NOMO-1 treated with DMSO at 0.1 percent for 48 hours (cell line): Measurements from ENCODE around the gene IL12B.
"Not testable (repeated sequence)": the region's sequence is repeated elsewhere in the genome, so short reads cannot be mapped to it uniquely, and the experiment has no call there.

ENCODE experiments used
- DNase-seq: peaks from one replicate; lab custom pipeline; 2025; ENCODE audit not compliant: unreplicated experiment; lab: John Stamatoyannopoulos, UW

Gene IL12B

DNA sequence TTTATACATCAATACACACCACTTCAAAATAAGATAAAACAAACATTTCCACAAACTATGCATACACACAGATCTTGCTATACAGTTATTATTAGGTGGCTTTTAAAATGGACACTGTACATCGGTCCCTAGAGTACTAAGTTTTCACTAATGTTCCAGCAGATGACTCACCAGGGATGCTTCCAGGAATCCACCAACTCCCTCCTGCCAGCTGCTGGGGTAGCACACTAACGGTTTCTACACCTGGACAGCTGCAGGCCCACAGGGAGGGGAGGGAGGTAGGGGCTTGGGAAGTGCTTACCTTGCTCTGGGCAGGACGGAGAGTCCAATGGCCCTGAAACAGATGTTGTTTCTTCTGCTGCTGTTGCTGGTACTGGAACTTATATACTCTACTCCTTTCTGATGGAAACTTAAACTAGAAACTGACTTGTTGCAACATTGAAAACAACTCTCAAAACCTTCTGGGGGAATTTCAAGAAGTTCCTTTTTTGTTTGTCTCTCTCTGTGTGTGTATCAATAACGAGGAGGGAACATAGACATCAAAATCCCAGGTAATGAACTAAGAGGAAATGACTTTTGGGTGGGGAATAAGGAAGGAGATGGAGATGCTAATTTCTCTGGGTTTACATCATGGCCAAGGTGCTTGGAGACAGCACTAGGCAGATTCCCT is at the start of gene IL12B:
Gene IL12B, minus strand, starts transcription at position 357 of the 670 bp plus-strand sequence. CDS start 3,705 bp downstream, outside the sequence.
- DNase-seq = peak; percentile 24

DNA sequence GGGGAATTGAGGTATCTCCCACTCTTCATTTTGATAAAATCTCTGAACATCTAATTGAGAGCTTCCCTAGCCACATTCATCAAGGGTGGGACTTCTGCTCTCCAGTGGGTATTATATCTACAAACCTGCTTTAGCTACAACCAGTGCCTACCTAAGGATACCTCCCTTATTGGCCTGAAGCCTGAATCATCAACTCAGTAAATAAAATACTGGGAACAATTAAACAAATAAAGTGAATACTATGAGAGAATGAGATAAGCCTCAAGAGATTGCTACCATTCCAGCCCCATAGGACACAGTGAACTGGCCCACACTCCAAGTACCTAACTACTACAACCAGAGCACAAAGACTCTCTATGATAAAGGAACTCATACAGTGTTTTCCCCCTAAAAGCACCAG is 47.4 kb upstream of the IL12B start:
- DNase-seq = no peak

DNA sequence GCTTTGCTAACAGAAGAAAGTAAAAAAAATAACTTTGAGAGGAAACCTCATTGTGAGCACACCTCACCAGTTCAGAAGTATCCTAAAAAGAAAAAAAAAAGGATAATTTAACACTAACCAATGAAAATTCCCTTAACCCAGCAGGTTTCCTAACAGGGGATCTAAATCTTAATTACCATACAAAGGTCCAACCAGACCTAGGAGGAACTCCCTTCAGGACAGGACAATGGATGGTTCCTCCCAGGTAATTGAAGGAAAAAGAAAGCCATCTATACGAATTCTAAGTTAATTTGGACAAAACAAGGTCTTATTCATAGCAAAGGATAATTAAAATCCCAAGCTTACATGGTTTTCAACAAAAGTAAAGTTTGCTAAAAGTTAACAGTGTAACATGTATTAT is 37.6 kb upstream of the IL12B start:
- not testable (repeated sequence) for DNase-seq

DNA sequence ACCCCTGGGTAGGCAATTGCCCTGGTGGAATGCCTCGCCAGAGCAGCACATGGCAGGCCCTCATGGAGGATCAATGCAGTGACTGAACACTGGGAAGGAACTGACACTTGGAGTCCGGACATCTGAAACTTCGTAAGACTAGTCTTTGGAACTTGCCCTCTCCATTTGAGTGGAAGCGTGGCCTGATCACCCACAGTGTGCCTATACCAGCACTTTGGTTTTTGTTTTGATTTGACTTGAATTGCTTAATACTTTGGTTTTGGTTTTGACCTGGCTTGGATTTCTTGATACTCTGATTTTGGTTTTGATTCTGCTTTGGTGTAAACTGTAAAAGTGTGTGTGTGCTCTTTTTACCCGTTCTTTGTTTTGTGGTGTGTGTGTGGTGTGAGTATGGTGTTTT is 36.5 kb upstream of the IL12B start:
- not testable (repeated sequence) for DNase-seq

DNA sequence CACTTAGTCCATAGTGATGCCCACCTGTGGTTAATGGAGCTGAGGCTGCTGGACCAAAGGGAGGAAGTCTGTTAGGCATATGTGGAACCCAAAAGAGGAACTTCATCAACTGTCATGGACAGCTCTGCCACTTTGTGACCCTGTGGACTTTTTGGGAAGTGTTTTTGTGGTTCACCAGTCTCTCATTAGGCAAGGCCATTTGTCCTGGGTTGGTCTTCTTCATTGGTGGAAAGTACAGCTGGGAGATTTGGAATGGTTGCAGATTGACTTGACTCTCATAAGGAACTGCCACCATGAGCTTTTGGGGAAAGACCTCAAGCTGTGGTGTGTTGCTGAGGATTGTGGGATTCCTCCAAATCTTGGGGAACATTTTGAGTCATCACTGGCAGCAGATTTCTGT is 31.9 kb upstream of the IL12B start:
- peak; percentile 96 for DNase-seq

DNA sequence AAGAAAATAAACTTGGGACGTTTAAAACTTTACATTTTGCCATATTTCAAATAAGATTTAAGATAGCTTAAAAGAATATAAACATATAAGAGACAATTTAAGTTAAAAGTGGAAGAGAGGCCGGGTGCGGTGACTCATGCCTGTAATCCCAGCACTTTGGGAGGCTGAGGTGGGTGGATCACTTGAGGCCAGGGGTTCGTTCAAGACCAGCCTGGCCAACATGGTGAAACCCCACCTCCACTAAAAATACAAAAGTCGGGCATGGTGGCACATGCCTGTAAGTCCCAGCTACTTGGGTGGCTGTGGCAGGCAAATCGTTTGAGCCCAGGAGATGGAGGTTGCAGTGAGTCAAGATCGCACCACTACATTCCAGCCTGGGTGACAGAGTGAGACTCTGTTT is 29.6 kb upstream of the IL12B start:
- DNase-seq = not testable (repeated sequence)

DNA sequence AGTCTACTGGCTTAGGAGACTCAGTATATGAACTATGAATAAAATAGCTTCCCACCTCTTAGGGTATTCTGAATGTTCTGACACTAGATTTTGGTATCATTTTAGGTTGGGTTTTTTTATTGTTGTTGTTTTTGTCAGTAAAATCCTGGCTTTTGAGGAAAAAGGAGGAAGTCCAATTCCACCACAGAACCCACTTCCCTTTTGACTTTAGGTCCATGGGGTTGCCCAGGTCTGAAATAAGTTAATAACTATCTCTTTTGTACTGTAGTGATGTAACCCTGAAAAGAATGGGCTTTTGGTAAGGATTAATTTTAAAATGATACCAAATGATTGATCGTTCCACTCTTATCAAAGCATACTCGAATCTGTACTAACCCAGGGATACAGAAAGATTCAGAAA is 29.1 kb upstream of the IL12B start:
- peak; percentile 83 for DNase-seq

DNA sequence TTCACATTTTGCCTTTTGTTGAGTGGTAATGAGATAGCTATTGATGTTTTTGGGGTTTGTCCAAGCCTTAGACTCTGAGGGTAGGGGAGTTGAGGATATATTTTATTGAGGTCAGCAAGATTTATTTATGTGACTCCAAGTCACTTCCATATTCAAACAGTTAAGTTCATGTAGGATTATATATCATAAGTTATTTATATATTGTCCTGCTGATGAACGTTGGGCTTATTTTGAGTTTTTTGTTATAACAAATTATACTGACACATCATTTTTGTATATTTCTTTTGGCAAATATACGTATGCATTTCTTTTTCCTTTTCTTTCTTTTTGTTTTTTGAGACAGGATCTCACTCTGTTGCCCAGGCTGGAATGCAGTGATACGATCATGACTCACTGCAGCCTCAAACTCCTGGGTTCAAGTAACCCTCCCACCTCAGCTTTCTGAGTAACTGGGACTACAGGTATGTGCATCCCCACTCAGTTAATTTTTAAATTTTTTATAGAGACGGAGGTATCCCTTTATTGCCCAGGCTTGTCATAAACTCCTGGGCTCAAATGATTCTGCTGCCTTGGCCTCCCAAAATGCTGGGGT is 23.5 kb upstream of the IL12B start:
- no peak for DNase-seq

DNA sequence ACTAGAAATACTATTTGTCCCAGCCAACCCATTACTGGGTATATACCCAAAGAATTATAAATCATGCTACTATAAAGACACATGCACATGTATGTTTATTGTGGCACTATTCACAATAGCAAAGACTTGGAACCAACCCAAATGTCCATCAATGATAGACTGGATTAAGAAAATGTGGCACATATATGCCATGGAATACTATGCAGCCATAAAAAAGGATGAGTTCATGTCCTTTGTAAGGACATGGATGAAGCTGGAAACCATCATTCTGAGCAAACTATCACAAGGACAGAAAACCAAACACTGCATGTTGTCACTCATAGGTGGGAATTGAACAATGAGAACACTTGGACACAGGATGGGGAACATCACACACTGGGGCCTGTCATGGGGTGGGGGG is 20.4 kb upstream of the IL12B start:
- not testable (repeated sequence) for DNase-seq

DNA sequence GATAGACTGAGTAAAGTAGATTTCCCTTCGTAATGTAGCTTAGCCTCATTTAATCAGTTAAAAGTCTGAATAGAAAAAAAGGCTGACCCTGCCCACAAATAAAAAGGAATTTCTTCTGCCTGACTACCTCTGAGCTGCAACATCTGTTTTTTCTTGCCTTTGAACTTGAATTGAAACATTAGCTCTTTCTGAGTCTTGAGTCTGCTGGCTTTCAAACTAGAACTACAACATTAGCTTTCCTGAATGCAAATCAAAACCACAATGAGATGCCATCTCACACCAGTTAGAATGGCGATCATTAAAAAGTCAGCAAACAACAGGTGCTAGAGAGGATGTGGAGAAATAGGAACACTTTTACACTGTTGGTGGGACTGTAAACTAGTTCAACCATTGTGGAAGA is 19.9 kb upstream of the IL12B start:
- not testable (repeated sequence) for DNase-seq

DNA sequence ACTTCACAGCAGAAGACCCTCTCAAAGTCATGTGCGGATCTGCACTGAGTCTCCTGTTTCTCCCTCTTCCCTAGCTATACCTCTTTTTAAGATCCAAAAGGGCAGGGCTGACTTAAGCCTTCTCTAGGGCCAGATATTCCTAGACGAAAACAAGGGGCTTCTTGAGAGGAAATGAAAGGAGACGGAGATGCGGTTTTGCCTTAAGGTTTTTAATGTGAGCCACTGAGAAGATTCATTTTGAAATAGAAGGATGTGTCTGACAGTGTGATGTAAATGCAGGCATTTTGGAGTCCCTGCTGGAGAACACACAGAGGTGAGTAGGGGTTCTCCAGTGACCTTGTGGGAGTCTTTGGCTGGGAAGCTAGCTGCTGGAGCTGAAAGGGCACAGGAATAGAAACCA is 15.6 kb upstream of the IL12B start:
- peak; percentile 30 for DNase-seq

DNA sequence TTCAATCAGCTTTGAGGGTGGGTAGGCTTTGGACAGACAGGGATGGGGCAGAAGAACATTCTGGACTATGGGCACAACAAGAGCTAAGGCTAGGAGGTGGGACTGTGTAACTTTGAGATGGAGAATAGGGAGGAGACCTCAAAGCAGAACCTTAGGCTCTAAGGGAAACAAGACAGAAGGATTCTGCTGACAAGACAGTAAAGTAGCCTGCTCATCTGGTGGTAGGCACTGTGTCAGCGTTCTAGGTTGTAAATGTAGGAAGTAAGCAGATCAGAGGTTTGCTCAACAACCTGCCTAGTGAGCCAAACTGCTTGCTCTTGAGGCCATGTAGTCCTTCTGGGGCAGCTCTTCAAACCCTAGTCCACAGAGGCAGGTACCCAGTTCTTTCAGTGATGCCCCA is 15.0 kb upstream of the IL12B start:
- DNase-seq = peak; percentile 78

DNA sequence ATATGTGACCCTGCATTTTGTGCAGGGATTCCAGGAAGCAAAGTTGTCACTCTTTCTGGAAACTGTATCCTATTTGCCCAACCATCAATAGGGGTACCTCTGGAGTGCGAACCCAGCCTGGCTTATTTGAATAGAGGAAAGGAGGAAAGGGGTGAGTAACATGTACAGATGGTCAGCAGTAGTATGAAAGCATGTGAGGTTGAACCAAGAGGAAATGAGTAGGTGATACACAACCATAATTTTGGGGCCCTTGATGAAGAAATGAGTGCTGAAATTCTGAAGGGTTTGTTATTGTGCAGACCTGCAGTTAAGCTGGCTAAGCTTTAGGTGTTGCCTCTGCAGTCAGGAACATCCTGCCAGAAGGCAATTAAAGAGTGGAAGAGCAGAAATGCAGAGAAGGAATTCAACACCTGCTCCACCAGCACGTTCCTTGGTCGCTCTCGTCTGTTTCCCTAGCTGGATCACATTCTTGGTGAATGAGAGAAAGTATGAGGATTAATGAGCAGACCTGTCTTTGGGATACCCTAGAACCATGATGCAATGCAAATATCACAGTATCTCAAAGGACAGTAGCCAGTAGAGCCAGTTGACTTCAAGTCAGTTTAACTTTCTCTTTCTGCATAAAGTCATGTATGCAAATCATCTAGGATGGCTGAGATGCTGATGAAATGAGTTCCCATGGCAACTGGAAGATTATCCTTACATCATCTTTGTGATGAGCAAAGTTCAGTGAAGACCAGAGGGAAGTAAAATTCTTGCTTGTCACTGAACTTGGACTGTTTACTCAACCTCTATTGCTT is 13.2 kb upstream of the IL12B start:
- DNase-seq = peak; percentile 89

DNA sequence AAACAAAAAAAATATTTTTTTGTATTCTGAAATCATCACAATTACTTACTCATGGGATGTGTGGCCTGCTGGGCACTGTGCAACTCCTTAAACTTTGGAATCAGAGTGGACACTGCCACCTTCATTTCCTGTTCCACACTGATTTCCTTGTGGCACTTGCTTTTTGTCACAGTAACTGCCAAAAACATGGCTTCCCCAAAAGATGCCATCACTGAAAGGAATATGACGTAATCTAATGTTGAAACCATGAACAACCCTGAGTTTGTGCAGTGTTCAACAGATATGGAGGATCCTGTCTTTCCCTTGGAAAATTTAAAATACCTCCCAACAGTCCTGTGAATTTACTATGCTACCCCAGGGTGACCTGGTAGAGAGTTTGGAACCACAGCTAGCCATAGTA is 12.6 kb upstream of the IL12B start:
- no peak for DNase-seq

DNA sequence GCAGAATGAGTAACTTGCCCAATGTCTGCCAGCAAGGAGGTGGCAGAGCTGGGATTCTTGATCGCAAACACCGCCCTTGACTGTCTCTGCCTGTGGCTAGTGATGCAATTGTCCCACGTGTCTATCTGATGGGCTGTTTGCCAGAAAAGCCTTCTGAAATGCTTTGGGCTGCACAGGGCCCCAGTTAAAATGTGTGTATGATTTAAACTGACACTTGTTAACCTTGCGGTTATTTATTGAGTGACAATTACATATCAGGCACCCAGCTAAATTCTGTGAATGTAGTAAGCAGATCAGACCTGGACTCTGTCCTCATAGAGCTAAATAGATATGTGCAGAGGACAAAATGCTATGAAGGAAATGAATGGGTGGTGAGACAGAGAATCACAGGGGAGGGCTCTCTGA is 11.6 kb upstream of the IL12B start:
- DNase-seq = peak; percentile 93

DNA sequence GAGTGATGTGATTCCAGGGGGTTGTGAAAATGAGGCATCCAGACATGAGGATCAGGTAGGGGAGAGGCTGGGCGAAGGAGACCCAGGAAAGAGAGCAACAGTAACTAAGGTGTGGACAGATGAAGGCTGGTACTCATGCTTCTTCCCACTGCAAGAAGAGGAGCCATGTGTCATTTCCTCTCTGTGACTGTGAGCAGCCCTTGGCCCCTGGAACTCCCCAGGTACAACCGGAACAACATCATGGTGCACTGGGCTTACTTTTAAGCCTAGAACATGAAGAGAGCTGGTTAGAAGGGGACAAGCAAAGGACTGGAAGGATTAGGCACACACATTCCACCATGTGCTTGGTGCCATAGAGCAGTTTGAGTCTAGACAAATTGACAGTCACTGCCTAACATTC is 10.9 kb upstream of the IL12B start:
- DNase-seq = no peak

DNA sequence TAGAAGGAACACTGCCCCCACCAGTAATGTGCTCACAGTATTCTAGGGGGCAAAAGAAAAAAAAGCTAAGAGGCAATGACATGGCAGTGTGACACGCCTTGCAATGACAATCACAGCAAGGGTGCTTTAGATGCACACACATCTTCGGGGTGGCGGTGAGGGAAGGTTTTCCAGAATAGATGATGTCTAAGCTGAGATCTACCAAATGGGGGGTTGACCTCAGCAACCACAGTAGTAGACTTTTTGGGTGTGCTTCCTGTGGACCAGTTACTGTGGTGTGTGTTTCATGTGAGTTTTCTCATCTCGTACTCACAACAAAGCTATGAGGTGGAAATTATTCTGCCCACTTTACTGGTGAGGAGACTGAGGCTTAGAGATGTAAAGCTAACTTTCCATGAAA is 10.2 kb upstream of the IL12B start:
- DNase-seq = no peak

DNA sequence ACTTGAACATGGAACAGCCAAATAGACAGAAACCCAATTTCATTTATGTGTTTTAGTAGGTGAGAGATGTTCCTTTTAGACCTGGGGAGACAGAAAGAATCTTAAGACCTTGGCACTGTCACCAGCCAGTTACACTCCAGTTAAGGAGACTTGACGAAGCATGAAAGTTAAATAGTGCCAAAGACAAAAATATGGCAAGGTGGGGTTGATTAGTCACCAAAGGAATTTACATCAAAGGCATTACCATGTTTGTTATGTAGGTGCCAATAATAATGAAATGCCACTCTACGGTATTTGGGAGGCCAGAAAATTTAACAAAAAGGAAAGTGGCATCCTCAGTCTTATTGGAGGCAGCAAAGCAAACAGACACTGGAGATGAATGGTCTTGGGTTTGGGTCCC is 9.2 kb upstream of the IL12B start:
- DNase-seq = no peak

DNA sequence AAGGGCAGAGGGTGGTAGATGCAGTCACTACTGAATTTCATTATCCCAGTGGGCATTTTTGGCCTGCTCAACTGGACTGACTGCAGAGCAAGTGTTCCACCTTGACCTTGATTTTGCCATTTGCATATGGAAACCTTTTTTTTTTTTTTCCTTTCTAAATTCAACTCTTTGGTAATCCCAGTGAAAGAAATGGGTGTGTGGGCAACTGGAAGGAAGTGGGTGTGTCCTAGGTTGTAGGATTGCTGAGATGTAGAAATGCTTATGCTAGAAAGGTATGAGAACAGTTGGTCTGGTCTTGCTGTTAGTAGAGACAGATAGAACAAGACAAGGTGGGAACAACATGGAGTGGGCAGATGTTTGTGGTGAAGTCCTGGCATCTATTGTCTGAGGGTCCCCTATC is 7.8 kb upstream of the IL12B start:
- no peak for DNase-seq

DNA sequence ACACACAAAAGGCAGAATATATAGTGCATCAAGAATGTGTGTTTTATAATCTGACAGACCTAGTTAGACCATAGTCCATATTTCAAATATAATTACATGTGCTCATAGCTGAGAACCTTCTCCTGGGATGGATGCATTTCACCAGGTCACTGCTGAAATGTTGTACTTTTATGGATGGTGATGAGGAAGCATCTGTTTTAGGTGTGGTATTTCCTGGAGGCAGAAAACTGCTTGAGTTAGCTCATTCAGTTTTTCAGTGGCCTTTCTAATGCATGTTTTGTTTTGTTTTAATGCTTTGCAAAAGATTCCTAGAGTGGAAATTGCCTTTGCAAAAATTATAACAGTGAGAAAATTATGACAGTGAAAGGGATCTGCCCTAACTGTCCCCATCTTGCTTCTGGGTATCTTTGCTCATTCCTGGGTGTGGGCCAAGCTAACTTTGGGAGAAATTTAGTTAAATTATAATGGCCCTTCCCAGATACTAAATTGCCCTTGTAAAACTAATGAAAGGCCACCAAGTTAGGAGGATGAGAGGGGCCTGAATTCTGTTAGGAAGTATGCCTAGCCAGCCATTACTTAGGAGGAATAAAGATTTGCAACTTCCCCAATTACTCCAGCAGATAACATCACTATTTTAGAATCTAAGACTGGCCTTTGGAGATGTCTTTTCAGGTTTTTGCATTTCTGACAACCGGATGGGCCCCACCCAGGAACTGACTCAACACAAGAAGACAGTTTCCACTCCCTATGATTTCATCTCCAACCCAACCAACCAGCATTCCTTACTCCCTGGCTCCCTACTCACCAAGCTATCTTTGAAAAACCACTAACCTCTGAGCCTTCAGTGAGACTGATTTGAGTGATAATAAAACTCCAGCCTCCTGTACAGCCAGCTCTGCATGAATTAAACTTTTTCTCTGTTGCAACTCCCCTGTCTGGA is 7.0 kb upstream of the IL12B start:
- peak; percentile 63 for DNase-seq

DNA sequence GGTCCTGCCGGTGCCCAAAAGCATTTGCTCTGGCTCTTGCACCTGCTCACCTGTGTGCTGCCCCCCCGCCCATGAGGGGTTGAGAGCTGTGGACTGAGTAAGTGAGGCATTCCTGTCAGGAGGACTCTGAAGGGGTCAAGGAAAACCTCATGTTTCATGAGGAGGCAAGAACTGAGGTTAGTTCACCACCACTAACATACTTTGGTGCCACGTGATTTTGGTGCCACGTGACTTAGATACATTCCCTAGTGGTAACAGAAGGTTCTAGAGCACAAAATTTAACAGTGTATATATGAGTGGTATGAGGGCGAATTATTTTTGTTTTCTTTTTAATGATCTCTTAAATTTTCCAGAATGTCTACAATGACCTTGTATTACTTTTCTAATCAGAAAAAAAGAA is 6.3 kb upstream of the IL12B start:
- no peak for DNase-seq
